ENCODE measurements around the gene EEFSEC.

The EEFSEC gene

DNA sequence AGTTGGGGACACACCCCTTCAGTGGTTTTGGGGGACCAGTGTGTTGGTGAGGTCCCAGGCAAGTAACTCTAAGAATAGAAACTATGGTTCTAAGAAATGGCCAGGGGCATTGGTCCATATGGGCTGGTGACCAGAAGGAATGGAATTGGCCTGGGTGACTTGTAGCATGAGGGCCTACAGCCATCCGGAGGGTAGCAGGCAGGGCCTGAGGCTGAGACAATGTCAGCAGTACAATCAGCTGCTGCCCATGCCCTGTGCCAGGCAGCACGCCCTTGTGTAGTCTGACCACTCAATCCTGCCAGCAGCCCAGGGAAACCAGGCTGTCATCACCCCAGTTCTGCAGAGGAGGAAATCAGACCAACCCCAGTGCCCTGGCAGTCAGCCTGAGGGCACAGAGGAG is 212.9 kb downstream of the EEFSEC start:
- peak in 2 of 51 donors; percentile 2 to 8 for DNase-seq

GRCh38 chr3:128366652-128367051 is 213.4 kb downstream of the EEFSEC start:
- no peak for DNase-seq

DNA sequence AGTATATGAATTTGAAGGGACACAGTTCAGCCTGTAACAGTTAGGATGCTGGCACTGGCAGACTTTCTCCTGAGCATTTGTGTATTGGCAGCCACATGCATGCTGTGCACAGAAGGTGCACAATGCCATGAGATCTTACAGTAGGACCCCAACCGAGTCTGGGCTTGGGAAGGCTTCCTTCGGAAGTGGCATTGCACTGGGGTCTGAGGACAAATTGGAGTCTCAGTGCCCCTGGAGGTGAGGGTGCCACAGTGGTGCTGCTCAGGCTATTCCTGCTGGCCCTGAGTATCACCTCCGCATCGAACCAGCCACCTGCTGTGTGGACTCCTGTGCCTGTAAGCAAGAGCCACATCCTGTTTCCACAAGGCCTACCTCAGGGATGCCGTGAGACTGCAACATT is 213.9 kb downstream of the EEFSEC start:
- no peak for DNase-seq

DNA sequence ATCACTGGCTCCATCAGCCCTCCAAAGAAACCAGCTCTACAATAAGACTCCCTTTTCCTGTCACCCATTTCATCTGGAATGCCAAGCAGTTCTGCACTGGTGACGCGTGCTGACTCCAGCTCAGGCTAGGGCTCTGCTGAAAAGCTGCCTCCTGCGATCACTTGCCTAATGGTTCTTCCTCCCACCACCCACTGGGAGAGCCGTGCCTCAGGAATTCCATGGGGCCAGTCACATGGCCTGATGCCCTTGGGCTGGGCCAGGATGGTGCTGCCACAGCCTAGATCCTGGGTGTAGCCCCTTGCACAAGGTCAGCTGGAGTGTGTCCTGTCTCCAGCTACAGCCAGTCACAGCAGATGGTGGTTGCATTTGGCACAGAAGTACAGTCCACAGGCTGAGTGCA is 214.5 kb downstream of the EEFSEC start:
- no peak for DNase-seq

DNA sequence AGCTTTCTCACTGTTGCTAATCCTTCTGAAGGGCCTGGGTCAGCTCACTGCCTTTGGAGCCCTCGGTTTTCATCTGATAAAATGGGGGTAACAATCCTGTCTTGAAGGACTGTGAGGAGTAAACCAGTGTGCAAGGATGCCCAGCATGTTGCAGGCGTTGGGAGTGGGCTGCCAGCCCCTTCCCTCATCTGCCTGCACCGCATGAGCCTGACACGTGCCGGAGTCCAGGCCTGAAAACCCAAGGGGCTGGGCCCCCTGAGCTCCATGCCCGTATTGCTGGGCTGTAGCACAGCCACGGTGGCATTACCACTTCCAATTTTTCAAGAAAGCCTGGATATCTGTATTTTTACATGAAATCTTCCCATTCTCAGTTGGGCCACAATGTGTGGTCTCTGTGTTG is 215.3 kb downstream of the EEFSEC start:
- DNase-seq: no peak

DNA sequence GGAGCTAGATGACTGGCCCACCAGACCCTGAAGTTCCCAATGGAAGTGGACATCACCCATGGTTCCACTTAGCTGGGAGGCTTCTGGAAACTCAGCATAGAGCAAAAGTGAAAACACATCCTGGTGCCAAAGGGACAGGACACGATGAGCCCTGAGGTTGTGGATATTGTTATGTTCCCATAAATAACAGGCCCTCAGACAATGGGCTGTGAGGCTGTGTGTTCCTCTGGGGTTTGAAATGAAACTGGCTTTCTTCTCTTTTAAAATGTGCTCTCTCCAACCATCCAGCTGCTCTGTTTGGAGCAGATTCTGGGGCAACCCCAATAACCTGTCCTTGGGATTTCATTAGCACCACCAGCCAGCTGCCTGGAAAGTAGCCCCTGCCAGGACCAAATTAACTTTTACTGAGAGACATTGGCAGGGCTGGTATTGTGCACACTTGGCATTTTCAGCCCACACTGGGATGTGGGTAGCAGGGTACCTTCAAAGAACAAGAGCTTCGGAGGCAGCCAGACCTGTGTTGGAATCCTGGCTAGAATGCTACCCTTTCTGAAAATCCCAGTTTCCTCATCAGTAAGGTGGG is 215.9 kb downstream of the EEFSEC start:
- no peak for DNase-seq

DNA sequence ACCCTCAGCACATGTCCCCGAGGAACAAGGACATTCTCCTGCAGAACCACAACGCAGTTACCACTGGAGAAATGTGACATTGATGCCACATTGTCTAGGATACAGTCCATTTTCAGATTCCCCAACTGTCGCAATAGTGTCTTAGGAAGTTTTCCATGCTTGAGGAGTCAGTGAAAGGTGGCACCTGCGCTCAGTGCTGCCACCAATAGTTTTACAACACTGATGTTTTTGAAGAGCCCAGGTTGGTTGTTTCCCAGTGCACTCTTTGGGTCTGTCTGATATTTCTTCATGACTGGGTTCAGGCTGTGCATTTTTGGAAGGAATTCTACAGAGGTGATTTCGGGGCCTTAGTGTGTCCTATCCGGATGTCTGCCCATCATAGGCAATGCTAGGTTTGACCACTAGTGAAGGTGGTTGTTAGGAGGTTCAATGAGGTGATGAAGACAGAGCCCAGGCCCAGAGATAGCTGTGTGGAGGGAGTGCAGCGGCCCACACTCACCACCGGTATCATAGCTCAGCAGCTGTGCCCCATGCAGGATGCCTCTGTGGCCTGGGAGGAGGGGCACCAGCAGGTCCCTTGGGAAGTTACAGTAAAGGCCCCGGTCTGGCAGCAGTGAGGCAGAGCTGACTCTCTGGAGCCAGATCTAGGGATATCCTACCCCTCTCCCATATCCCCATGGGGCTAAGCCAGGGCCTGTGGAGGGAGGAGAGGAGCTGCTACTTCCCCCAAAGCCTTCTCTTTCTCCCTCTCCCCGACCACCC is 216.8 kb downstream of the EEFSEC start:
- DNase-seq: no peak

GRCh38 chr3:128372281-128372680 is 219.0 kb downstream of the EEFSEC start:
- DNase-seq: no peak

DNA sequence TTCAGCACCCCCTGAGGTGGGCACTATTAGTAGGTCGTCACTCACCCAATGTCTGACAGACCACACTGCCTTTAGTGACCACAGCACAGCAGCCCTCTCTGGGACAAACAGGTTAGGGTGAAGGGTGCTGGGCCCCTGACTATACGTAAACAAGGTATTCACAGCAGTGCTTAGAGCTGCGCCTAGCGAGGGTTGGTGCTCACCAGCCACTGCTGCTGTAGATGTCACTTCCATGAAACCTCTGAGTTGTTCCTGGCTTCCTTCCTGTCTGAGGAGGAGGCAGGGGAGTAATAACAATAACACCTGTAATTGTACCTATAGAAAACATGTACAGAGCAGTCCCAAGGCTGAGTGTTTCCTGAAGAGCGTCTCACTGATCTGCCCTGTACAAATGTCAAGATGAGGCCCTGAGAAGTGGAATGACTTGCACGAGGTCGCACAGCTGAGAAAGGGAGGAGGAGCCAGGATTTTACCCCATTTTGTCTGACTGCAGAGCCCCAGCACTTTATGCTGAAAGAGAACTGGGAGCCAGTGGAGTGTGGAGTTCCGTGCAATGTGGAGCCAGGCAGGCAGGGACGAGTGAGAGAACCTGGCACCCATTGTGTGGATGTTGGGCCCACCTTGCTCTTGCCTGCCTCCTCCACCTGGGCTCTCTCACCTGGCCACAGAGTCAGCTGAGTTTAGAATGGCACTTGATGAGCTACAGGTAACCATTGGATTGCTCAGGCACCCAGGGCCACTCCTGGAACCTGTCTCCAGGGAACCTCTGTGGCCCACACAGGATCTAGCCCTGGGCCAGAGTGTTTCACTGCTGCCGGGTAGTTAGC is 219.6 kb downstream of the EEFSEC start:
- DNase-seq: no peak

DNA sequence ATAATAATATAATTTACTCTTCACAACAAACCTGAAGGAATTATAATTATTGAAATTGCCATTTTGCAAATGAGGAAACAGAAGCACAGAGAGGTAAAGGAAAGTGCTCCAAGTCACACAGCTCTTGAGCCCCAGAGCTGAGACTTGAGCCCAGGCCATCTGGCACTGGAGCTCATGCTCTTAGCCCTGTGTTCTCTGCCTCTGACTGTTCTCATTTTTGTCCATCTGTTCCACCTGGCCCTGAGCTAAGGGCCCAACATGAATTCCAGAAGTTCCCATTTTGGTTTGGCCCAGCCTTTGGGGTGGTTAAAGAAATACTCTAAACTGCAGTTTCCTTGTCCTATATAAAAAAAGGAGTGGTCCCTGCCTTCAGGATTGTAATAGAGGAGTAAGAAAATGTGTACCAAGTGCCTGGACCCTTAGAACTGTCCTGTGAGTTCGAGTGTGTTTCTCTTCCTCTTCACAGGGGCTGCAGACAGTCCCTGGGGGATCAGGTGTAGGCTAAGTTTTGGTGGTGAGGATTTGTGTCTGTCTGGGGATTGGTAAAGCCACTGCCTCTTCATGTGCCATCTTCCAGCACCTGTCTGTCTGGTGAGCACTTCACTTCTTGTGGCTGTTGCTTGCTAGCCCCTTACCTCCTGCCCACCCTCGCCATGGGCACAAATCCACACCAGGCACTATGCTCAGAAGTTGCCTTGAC is 221.6 kb downstream of the EEFSEC start:
- DNase-seq: no peak

GRCh38 chr3:128376516-128376915 is 223.2 kb downstream of the EEFSEC start:
- no peak for DNase-seq

GRCh38 chr3:128378631-128379347 is 225.5 kb downstream of the EEFSEC start:
- DNase-seq: no peak

- no peak for DNase-seq
Measured at GRCh38 chr3:128379367-128380160, 226.3 kb downstream of the EEFSEC start.

DNA sequence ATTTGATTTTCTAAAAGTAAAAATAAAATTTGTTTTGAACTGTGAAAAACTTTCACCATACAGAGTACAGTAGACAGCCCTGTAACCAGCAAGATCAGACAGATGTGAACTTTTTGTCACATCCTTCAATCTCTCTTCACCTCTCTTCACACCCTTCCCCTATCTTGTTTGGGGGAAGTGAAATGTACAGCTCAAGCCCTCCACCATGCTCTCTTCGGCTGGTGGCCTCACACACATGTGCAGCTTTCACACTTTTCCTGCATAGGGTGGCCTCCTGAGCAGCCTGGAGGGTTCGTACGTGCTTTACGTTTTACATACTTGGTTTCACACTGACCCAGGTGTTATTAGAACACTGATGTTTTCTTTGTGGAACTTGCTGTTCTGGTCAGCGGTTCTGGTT is 227.0 kb downstream of the EEFSEC start:
- DNase-seq: no peak

- no peak for DNase-seq
Measured at GRCh38 chr3:128380719-128381118, 227.4 kb downstream of the EEFSEC start.

DNA sequence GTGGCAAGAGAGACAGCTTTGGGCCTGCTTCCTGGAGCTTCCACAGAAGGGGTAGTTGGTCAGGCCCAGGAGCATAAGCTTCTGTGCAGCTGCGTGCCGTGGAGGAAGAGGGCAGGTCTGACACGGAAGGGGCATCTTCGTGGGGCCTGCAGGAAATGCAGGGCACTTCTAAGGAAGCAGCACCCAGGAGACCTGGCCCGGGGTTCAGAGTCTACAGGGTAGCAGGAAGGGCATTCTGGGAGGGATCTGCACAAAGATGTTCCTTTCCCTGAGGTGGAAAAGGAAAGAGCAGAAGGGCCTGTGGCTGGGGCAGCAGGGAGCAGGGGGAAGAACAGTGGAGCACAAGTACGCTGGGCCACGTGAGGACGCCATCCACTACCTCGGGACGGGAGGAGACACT is 228.3 kb downstream of the EEFSEC start:
- no peak for DNase-seq

DNA sequence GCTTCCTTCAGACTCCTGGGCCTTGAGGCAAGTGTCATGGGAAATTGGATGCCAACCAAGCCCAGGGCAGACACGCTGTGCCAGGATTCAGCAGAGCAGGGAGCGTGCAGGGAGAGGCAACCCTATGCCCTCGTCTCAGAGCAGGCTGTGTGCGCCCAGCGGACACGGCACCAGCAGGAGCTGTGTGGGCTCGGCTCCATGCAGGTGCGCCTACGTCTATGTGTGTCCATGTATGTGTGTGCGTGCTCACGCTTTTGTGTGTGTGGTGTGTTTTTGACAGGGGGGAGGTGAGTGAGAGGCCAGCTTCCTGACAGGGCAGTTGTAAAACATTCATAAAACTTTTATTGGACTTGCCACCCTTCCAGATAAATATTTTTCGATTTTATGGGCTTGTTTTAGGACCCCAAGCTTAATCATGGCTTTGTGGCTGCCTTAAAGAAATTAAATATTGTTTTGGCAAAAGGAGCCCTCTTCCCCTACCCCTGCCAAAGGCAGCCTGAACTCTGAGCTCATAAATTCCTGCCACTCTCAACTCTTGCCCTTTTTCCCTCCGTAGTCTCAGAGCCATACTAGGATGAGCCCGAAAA is 229.0 kb downstream of the EEFSEC start:
- peak in 8 of 51 donors; percentile 5 to 18 (median 13) for DNase-seq

DNA sequence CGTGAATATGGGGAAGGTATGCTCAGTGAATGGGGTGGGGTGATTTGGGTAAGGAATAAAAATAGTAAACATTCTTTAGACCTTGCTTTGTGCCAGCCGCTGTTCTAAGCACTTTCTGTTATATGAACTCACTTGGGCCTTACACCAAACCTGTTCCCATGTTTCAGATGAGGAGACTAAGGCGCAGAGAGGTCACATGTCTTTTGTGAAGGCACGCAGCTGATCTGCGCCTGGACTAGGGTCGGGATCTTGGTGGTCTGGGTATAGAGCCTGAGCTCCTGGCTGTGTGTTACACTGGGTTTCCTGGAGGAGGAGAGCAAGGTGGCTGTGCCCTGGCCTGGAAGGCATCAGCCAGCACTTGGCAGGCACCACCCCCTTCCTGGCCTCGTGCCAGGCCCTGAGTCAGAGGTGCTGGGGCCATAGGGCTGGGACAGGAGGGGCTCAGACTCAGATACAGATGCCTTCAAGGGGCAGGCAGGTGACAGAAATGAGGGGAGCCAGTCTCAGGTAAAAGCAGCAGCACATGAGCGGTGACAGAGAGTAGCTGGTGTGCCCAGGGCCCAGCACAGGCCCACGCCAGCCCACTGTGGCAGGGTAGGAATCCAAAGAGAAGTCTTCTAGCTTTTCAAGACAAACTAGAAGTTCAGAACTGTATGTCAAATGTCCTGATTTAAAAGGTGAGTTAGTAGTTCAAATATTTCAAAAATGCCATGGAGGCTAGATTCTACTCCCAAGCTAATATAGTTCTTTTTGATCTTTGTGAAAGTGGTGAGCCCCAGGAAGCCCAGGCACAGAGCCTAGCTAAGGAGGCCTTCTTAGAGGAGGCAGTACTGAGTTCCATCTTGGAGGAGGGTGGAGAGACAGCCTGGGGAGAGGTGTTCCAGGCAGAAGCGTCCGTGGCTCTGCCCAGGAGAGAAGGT is 230.3 kb downstream of the EEFSEC start:
- DNase-seq: peak in 11 of 51 donors; percentile 2 to 24 (median 11)

All from hypothalamus (tissue), 51 donors.